AG08395 (cell line): ENCODE results near the gene FRAS1.

Source experiments
- DNase-seq: peaks from one replicate; pipeline ENCODE4 v3.0.0; 2012; ENCODE audit warnings: mixed read lengths, low spot score

Gene FRAS1

GRCh38 chr4:78551420-78552351 lies 494.6 kb downstream of the FRAS1 start, which contains the start of gene ANXA3:
Gene ANXA3 (plus strand): TSS chr4:78551770. CDS start chr4:78554474, 2,704 bp downstream.
- peak; percentile 24 for DNase-seq

- no peak for DNase-seq
Measured at GRCh38 chr4:78552389-78553042, 495.4 kb downstream of the FRAS1 start.

- DNase-seq: no peak
Measured at GRCh38 chr4:78553043-78553396, 495.9 kb downstream of the FRAS1 start.

GRCh38 chr4:78553529-78554060 lies 496.5 kb downstream of the FRAS1 start:
- DNase-seq: no peak

GRCh38 chr4:78556665-78557064 lies 499.5 kb downstream of the FRAS1 start:
- no peak for DNase-seq

- no peak for DNase-seq
Measured at GRCh38 chr4:78557841-78558240, 500.7 kb downstream of the FRAS1 start.

GRCh38 chr4:78558410-78558809 lies 501.3 kb downstream of the FRAS1 start:
- peak; percentile 13 for DNase-seq

- peak; percentile 56 for DNase-seq
Measured at GRCh38 chr4:78560296-78560963, 503.3 kb downstream of the FRAS1 start.

GRCh38 chr4:78561677-78562076 lies 504.6 kb downstream of the FRAS1 start:
- DNase-seq: peak; percentile 24

- no peak for DNase-seq
Measured at GRCh38 chr4:78562687-78563086, 505.6 kb downstream of the FRAS1 start.

GRCh38 chr4:78565971-78566372 lies 508.8 kb downstream of the FRAS1 start:
- DNase-seq: peak; percentile 83

GRCh38 chr4:78566834-78567499 lies 509.8 kb downstream of the FRAS1 start:
- DNase-seq: no peak

- DNase-seq: no peak
Measured at GRCh38 chr4:78567500-78568060, 510.5 kb downstream of the FRAS1 start.

GRCh38 chr4:78568640-78569305 lies 511.6 kb downstream of the FRAS1 start:
- DNase-seq: no peak

GRCh38 chr4:78569306-78569821 lies 512.2 kb downstream of the FRAS1 start:
- DNase-seq: peak; percentile 74

- DNase-seq: no peak
Measured at GRCh38 chr4:78570117-78570516, 513.0 kb downstream of the FRAS1 start.

- DNase-seq: no peak
Measured at GRCh38 chr4:78571804-78572203, 514.7 kb downstream of the FRAS1 start.

GRCh38 chr4:78578674-78579425 lies 521.7 kb downstream of the FRAS1 start:
- no peak for DNase-seq

- DNase-seq: no peak
Measured at GRCh38 chr4:78581618-78582017, 524.5 kb downstream of the FRAS1 start.
